HepG2 (cell line): ENCODE results near the gene ZNF30. TPM values are rescaled to one million over a fixed set of nuclear protein-coding genes. Genes with fewer than 3 reads are reported as not detected.
"Not testable (repeated sequence)": the region's sequence is repeated elsewhere in the genome, so short reads cannot be mapped to it uniquely, and the experiment has no call there.

Experiments
- ATAC-seq: fragments of 200-7000 bp; cut with Tn5 transposase; 3 replicates; pipeline ENCODE4 v1.9.1; 2020; ENCODE audit warnings: mild to moderate bottlenecking, moderate library complexity
- BruUV-seq: library from RNA; stranded (reverse); fragments of 400-500 nt; replicated peaks from 2 replicates; lab custom pipeline; 2021; lab: Mats Ljungman, UMichigan
- CTCF ChIA-PET: fragments of 300-600 bp; formaldehyde crosslinking; extraction: SDS; loops from one replicate; lab custom pipeline; 2021; ENCODE audit warnings: low total read pairs, inconsistent platforms, low intra/inter-chr PET ratio; lab: Yijun Ruan, JAX
- POLR2A ChIA-PET: fragments of 350-600 bp; sonication (Branson Sonifier 250); formaldehyde crosslinking; loops from one replicate; lab custom pipeline; 2020; ENCODE audit warnings: antibody characterized with exemption, inconsistent platforms; lab: Yijun Ruan, JAX
- DNase-seq: peaks from one replicate; pipeline ENCODE4 v3.0.0-alpha.2; 2015; ENCODE audit warnings: low spot score
- FAIRE-seq: peaks from 3 replicates; lab custom pipeline; 2011; peaks lifted over from hg19 to GRCh38; lab: Jason Lieb, UNC
- H2AFZ ChIP-seq: one replicate; pipeline ENCODE4 v1.6.1; 2011; ENCODE audit warnings: low read length, inconsistent platforms
- H3K27ac ChIP-seq: fragments of 300-600 bp; 3 replicates; pipeline ENCODE4 v1.8.0; 2011; ENCODE audit warnings: mixed run types, mild to moderate bottlenecking, mixed read lengths, low read length, inconsistent platforms; ENCODE audit not compliant: insufficient read depth; ENCODE audit errors: extremely low read length
- H3K27me3 ChIP-seq, 2 experiments: fragments of 200-600 bp in 1 of 2; 2 replicates in 1 of 2; 3 replicates in 1 of 2; pipeline versions ENCODE4 v1.6.0 to v1.8.0; 2011; ENCODE audit warnings: low read length in 2 of 2, mild to moderate bottlenecking in 2 of 2, moderate library complexity in 2 of 2, inconsistent platforms in 1 of 2; ENCODE audit not compliant: insufficient read depth in 2 of 2, control insufficient read depth in 1 of 2
- H3K36me3 ChIP-seq, 2 experiments: fragments of 200-600 bp in 1 of 2; replicated peaks in 1 of 2; 2 replicates in 1 of 2; 3 replicates in 1 of 2; pipeline versions ENCODE4 v1.5.1 to v1.8.0; 2011; ENCODE audit warnings: low read length in 2 of 2, inconsistent platforms in 1 of 2; ENCODE audit not compliant: insufficient read depth in 2 of 2, control insufficient read depth in 1 of 2
- H3K4me1 ChIP-seq: 2 replicates; pipeline ENCODE4 v1.5.1; 2012; ENCODE audit warnings: low read length, inconsistent platforms; ENCODE audit not compliant: insufficient read depth
- H3K4me2 ChIP-seq: 2 replicates; pipeline ENCODE4 v1.6.0; 2011; ENCODE audit warnings: low read depth, low read length, inconsistent platforms
- H3K4me3 ChIP-seq, 3 experiments: fragments of 200-600 bp in 1 of 3; sonication (generic), shearing (Covaris generic) in 1 of 3; replicated peaks in 1 of 3; 2 replicates each; pipeline ENCODE4 v1.5.1; 2011 to 2016; ENCODE audit warnings: low read length in 3 of 3, inconsistent platforms in 2 of 3, low read depth in 2 of 3, mild to moderate bottlenecking in 2 of 3, control low read depth in 1 of 3, mixed read lengths in 1 of 3; ENCODE audit not compliant: insufficient read depth in 1 of 3
- H3K79me2 ChIP-seq: one replicate; pipeline ENCODE4 v1.6.1; 2011; ENCODE audit warnings: low read length, inconsistent platforms; ENCODE audit not compliant: insufficient read depth
- H3K9ac ChIP-seq: 2 replicates; pipeline ENCODE4 v1.6.0; 2011; ENCODE audit warnings: mild to moderate bottlenecking, low read depth, low read length, inconsistent platforms; ENCODE audit not compliant: insufficient read depth
- H3K9me3 ChIP-seq: 2 replicates; pipeline ENCODE4 v1.5.1; 2012; ENCODE audit warnings: mild to moderate bottlenecking, low read length
- H4K20me1 ChIP-seq: 2 replicates; pipeline ENCODE4 v1.6.0; 2011; ENCODE audit warnings: inconsistent platforms, mild to moderate bottlenecking, low read length, moderate library complexity; ENCODE audit not compliant: insufficient read depth
- ARID5B ChIP-seq: IDR thresholded peaks from 2 replicates; pipeline ENCODE4 v1.4.0; 2020; ENCODE audit warnings: mild to moderate bottlenecking, missing genetic modification reagents
- CBX5 ChIP-seq: sonication (generic); formaldehyde crosslinking; IDR thresholded peaks from 2 replicates; pipeline ENCODE4 v1.4.0; 2020; ENCODE audit warnings: missing genetic modification reagents, borderline replicate concordance
- RAD51 ChIP-seq: fragments of 450-650 bp; IDR thresholded peaks from 2 replicates; pipeline ENCODE4 v1.6.1; 2016; ENCODE audit warnings: borderline replicate concordance
- ZBTB10 ChIP-seq: sonication (generic); formaldehyde crosslinking; IDR thresholded peaks from 2 replicates; pipeline ENCODE4 v1.4.0; 2020; ENCODE audit warnings: missing genetic modification reagents, borderline replicate concordance
- ZBTB3 ChIP-seq: sonication (generic); formaldehyde crosslinking; IDR thresholded peaks from 2 replicates; pipeline ENCODE4 v1.4.0; 2020; ENCODE audit warnings: low read depth, mild to moderate bottlenecking, moderate library complexity, missing genetic modification reagents, borderline replicate concordance
- ZBTB46 ChIP-seq: sonication (generic); formaldehyde crosslinking; IDR thresholded peaks from 2 replicates; pipeline ENCODE4 v1.4.0; 2020; ENCODE audit warnings: mild to moderate bottlenecking, missing genetic modification reagents, borderline replicate concordance
- ZNF224 ChIP-seq: sonication (generic); formaldehyde crosslinking; IDR thresholded peaks from 2 replicates; pipeline ENCODE4 v1.5.0; 2020; ENCODE audit warnings: mild to moderate bottlenecking, missing genetic modification reagents
- ZNF558 ChIP-seq: sonication (generic); formaldehyde crosslinking; IDR thresholded peaks from 2 replicates; pipeline ENCODE4 v1.9.0; 2022; ENCODE audit warnings: mild to moderate bottlenecking, missing genetic modification reagents, borderline replicate concordance
- ZNF562 ChIP-seq: sonication (generic); formaldehyde crosslinking; IDR thresholded peaks from 2 replicates; pipeline ENCODE4 v1.8.0; 2022; ENCODE audit warnings: missing genetic modification reagents, borderline replicate concordance
- ZNF652 ChIP-seq: IDR thresholded peaks from 2 replicates; pipeline ENCODE4 v1.6.1; 2016; ENCODE audit warnings: low read depth, borderline replicate concordance
- WGBS: methylation state at CpG from one replicate; pipeline ENCODE4 v1.1.6; 2017; ENCODE audit warnings: low lambda C conversion rate; 5-methylcytosine and 5-hydroxymethylcytosine counted together
- in situ Hi-C: cut with HindIII; loops from 2 replicates; pipeline ENCODE4 v1.10.0; 2017; ENCODE audit warnings: low pct_unique_long_range_greater_than_20kb; ENCODE audit not compliant: extremely low pct_ligation_motif_present
- intact Hi-C: fragments of 100-400 bp; cut with micrococcal nuclease; formaldehyde crosslinking; loops from one replicate; pipeline ENCODE4 v1.10.0; 2022; ENCODE audit not compliant: unreplicated experiment
- polyA plus RNA-seq, 8 experiments: library from polyadenylated mRNA; depleted of rRNA in 3 of 8; stranded (reverse) in 7 of 8; unstranded in 1 of 8; fragments of >200 nt; fragmentation: Illumina TruSeq in 4 of 8; extraction: Trizol in 4 of 8; gene quantifications; 2 replicates each; pipeline versions ENCODE4 v1.2.1 to v1.2.3, GENCODE V29; 2011 to 2016; ENCODE audit warnings: low read depth in 4 of 8, missing spikeins in 1 of 8, mixed read lengths in 1 of 8; ENCODE audit not compliant: insufficient read depth in 1 of 8
- total RNA-seq, 5 experiments: library from RNA; depleted of rRNA; stranded (reverse); fragments of >200 nt; fragmentation: Illumina TruSeq; extraction: Trizol; gene quantifications; 2 replicates each; pipeline ENCODE4 v1.2.3, GENCODE V29; 2016; ENCODE audit warnings: low read depth in 1 of 5

The ZNF30 gene
- total and polyA plus RNA-seq, 2 of the 13 experiments (the other 11 are each of a cell fraction or from before 2014, with no cell fraction given): 2.3 to 4.4 TPM

GRCh38 chr19:34917144-34917543 is 9.6 kb upstream of the ZNF30 start:
- in situ Hi-C loops, DNase-seq: not testable (repeated sequence)
- WGBS: 5% methylated on average over 3 of the region's 3 CpGs
- 0 out of 2 replicates have a peak, but pooled peaks have one; percentile 80 for TF ChIP-seq ZNF562
- TF ChIP-seq, all 625 proteins: peak for 1; not testable (repeated sequence) for 624
- H3K27ac ChIP-seq, H3K79me2 ChIP-seq, ATAC-seq, H3K27me3 ChIP-seq, H3K9ac ChIP-seq, H3K4me3 ChIP-seq, H4K20me1 ChIP-seq, BruUV-seq, H3K36me3 ChIP-seq, H3K4me2 ChIP-seq, CTCF ChIA-PET, intact Hi-C loops, POLR2A ChIA-PET, H2AFZ ChIP-seq, FAIRE-seq: not testable (repeated sequence)
- Histone ChIP-seq H3K4me1 (peaks cover 15% of the 10 kb centered on the region), H3K9me3 (peaks cover 34% of the 10 kb centered on the region)

GRCh38 chr19:34918190-34918589 is 8.5 kb upstream of the ZNF30 start:
- WGBS: 24% methylated on average over 2 of the region's 2 CpGs

More at GRCh38 chr19:34918190-34918589, 8.5 kb upstream of the ZNF30 start:
- intact Hi-C loops: no loop called here
- Histone ChIP-seq H3K79me2 (no peaks in the 10 kb centered on the region), H3K9ac (no peak overlapping the region), H3K4me3 (no peak overlapping the region), H3K4me1 (peaks cover 15% of the 10 kb centered on the region), H4K20me1 (no peaks in the 10 kb centered on the region), H3K36me3 (no peaks in the 10 kb centered on the region), H2AFZ (no peak overlapping the region), H3K27ac (no peak overlapping the region), H3K4me2 (no peak overlapping the region), H3K27me3 (no peaks in the 10 kb centered on the region), H3K9me3 (peaks cover 34% of the 10 kb centered on the region)
- in situ Hi-C loops: no loop called here
- BruUV-seq: no TSS peak
- no peak for TF ChIP-seq CBX5 (CRISPR knock-in tag)
- TF ChIP-seq ZNF224 (CRISPR knock-in tag): no peak
- TF ChIP-seq ZNF652 (CRISPR knock-in tag): no peak
- no peak for TF ChIP-seq ZNF558 (CRISPR knock-in tag)
- no peak for TF ChIP-seq ZBTB10 (CRISPR knock-in tag)
- no peak for TF ChIP-seq ARID5B (CRISPR knock-in tag)
- no peak for TF ChIP-seq ZBTB3 (CRISPR knock-in tag)
- no peak for TF ChIP-seq ZBTB46
- no peak for TF ChIP-seq RAD51
- ATAC-seq (no peak), FAIRE-seq (no peak), DNase-seq (no peak)
- POLR2A ChIA-PET: no interaction called here
- CTCF ChIA-PET: no interaction called here
